ENCODE data around the gene ZP1.

The ZP1 gene

DNA sequence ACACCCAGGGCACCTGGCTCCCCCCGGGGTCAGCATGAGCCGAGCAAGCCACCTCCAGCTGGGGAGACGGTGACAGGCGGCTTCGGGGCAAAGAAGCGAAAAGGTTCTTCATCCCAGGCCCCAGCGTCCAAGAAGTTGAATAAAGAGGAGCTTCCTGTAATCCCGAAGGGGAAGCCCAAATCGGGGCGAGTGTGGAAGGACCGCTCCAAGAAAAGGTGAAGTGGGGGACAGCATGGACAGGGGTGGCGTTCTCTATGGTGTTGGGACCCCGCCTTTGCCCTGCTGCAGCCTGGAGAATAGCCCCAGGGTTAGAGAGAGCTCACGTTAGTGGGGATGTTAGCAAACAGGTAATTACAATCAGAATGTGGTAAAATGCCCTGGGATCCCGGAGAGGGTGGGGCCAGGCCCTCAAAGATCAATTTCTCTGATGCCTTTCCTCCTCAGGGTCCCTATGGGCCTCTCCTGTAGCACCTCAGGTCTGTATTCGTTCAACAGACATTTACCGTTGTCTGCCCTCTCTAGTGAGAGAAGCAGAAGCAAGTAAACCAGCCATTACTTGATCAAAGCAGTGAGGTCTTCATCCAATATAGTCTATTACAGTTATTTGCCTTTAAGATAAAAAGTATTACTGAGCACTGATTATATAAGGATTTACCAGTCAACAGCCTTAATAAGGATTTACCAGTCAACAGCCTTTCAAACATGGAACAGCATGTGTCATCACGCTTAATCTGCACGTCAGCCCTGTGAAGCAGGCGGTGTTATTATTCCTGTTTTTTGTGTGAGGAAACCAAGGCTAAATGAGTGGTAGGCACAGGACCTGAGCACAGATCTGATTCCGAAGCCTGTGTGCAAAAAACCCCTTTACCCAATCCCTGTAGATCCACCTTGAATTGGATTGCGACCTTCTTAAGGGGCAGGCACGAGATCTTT is 24.4 kb upstream of the ZP1 start:
- FAIRE-seq = no peak
- DNase-seq (ENCODE audit: insufficient read length, low spot score) = no peak

DNA sequence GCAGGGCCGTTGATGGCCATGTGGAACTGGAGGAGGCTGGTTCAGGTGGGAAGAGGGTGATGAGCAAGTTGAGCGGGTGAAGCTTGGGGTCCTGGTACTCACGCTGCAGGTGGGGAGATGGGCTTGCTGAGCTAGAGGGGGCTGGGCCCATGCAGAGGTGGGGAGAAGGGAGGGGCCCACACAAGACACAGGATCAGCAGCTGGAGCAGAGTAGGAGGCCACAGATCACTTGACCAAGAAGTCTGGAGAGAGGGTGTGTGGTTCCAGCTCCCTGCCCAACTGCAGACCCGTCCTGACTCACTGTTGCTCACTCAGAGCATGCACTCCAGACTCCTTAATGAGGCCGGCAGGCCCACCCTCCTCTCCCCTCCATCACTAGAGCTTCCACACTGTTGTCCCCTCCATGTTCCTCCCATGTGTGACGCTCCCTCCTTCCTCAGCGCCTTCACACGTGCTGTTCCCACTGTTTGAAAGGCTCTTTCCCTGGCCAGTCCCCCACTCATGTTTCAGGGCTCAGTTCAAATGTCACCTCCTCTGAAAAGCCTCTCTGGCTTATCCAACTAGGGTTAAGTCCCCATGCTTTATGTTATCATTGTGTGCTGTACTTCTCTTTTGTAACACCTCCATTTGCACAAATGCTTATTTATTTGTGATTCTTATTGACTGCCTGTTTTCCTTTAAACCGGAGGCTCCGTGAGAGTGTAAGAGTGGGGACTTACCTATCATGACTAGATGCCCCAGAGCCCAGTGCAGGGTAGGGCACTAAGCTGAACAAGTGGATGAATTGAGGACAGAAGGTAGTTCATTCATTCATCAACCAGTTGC is 23.1 kb upstream of the ZP1 start:
- no peak for DNase-seq (ENCODE audit: insufficient read length, low spot score)
- no peak for FAIRE-seq

- FAIRE-seq (no peak), DNase-seq (ENCODE audit: insufficient read length, low spot score) (no peak)
Measured at GRCh38 chr11:60844870-60845221, 22.5 kb upstream of the ZP1 start.

GRCh38 chr11:60845338-60845737 is 22.0 kb upstream of the ZP1 start:
- no peak for FAIRE-seq
- no peak for DNase-seq (ENCODE audit: insufficient read length, low spot score)

GRCh38 chr11:60847281-60847680 is 20.1 kb upstream of the ZP1 start:
- FAIRE-seq (no peak), DNase-seq (ENCODE audit: insufficient read length, low spot score) (no peak)

- no peak for DNase-seq (ENCODE audit: insufficient read length, low spot score)
- FAIRE-seq = no peak
Measured at GRCh38 chr11:60847896-60848295, 19.4 kb upstream of the ZP1 start.

- DNase-seq (ENCODE audit: insufficient read length, low spot score) (no peak), FAIRE-seq (no peak)
Measured at GRCh38 chr11:60848714-60849151, 18.6 kb upstream of the ZP1 start.

- no peak for FAIRE-seq
- DNase-seq (ENCODE audit: insufficient read length, low spot score) = no peak
Measured at GRCh38 chr11:60849641-60850520, 17.5 kb upstream of the ZP1 start.

DNA sequence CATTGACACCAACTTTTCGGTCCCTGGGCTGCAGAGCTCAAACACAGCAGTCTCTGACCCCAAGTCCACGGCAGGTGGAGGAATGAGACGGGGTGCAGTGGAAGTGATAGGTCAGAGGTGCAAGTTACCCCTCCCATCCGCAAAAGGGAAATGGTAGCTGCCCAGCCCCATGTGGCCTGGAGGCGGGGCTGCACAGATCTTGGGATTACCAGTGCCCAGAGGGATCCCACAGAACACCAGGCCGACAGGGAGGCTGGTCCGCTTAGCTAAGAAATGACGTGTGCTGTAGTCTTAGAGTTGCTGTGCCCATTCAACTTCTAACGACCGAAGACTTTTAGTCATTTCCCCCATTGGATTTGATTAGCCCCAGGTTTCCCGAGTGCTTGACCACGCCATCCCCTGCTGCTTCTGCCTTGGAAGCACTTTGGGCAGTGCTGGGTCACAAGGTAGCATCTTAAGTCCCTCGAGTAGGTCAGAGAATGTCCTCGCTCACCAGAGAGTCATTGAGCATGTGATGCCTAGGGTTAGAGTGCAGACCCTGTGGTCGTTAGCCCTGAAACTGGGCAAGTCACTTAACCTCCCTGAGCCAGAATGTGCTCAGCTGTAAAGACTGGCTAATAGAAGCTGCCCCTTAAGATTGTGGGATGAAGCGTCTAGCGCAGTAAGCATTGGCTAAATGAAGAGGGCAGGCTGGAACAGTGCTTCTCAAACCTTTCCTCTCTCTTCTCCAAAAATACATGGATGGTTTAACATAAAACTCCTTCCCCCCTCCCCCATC is 15.8 kb upstream of the ZP1 start:
- no peak for FAIRE-seq
- no peak for DNase-seq (ENCODE audit: insufficient read length, low spot score)

- no peak for FAIRE-seq
- DNase-seq (ENCODE audit: insufficient read length, low spot score) = no peak
Measured at GRCh38 chr11:60852117-60852981, 15.0 kb upstream of the ZP1 start.

GRCh38 chr11:60852982-60853950 is 14.1 kb upstream of the ZP1 start:
- no peak for FAIRE-seq
- no peak for DNase-seq (ENCODE audit: insufficient read length, low spot score)

- FAIRE-seq (no peak), DNase-seq (ENCODE audit: insufficient read length, low spot score) (no peak)
Measured at GRCh38 chr11:60854140-60854846, 13.0 kb upstream of the ZP1 start.

DNA sequence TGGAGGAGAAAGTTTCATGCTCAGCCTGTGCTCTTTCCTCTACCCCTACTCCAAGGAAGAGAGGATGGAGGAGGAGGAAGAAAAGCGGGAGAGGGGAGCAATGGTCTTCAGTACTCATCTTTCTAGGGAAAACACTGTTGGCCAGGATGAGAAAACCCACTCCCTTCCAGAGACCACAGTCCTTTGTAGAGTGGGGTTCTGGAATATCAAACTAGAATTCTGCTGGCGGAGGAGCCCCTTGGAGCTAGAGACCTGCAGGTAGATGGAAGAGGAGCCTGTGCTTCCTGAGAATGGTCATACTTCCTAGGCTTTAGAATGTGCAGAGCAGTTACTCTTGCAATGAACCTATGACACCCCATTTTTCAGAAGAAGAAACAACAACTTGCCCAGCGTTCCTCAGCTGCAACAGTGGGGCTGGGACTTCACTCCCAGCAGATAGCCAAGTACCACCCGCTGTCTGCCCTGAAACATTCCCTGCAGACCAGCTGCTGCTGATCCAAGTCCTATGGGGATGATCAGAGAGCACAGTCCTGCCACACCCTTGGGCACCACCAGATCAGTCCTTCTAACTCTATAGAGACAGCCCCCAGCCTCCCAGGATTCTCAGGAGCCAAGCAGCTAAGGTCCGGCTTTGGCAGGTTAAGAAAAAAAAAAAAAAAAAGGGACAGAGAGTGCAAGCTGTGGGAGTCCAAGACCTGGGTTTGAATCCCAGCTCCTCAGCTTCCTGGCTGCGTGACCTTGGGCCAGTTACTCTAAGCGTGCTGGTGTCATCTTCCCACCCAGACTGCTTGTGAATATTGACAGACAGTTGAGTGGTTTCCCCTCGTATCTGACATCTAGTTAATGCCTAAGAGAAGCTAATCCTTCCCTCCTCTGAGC is 12.3 kb upstream of the ZP1 start:
- FAIRE-seq = no peak
- no peak for DNase-seq (ENCODE audit: insufficient read length, low spot score)

DNA sequence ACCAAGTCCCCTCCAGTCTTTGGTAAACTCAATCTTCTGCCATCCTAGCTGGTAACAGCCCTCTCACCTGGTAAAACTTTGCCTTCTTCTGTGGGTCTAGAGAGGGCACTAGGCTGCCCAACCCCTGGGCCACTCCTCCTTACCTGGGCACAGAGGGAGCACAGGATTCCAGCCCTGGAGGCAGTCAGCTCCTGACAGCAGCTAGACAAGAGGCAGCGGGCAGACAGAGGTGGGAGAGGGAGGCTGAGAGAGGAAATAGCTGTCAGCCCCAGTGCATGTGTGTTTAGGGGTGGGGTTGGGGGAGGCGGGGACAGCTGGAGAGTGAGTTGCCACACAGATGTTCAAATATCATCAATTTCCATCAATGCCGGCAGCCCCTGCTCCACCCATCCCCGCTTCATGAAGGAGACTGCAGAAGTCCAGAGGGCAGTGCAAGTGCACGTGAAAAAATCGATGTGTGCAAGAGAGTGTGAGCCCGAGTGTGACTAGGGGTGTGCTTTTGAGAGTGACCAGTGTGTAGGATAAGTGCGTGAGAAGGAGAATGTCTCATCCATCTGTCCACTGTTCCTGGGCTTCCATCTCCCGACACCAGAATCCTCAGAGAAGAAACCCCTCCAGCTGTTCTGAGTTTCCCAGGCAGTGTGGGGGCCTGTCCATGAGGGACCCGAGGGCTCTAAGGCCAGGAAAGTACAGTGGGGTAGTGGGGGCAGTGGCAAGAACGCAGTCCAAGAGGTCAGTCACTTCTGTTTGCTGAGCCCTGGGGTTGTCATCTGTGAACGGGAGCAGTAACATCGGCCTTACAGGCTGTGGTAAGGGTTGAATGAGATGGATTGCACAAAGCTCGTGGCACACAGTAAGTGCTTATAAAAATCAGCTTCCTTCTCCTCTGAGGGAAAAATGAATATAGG is 11.4 kb upstream of the ZP1 start, which contains the start of gene PTGDR2:
TSS of gene PTGDR2 (minus strand) at position 225 of the 908 bp plus-strand sequence. CDS start 2,228 bp downstream, outside the sequence.
- FAIRE-seq (no peak), DNase-seq (ENCODE audit: insufficient read length, low spot score) (no peak)

Measured in HTR-8/SVneo (cell line).